Right atrium auricular region (tissue), 2 donors: ENCODE results near the gene ANKRD6. TPM values are rescaled to one million over a fixed set of nuclear protein-coding genes. Genes with fewer than 3 reads are reported as not detected.

Experiments used
- DNase-seq: peaks from one replicate; pipeline ENCODE4 v3.0.0-alpha.2; 2019; ENCODE audit warnings: low spot score
- H3K27ac ChIP-seq, 2 donors: fragments of 200-600 bp; sonication (generic); 1 replicate in 1 of 2; 2 replicates in 1 of 2; pipeline ENCODE4 v1.5.1; 2016 to 2019
- H3K27me3 ChIP-seq, 2 donors: fragments of 200-600 bp; sonication (generic); one replicate each; pipeline versions ENCODE4 v1.5.1 to v1.6.0; 2017 to 2019
- H3K36me3 ChIP-seq: fragments of 200-600 bp; sonication (generic); one replicate; pipeline ENCODE4 v1.5.1; 2016
- H3K4me1 ChIP-seq, 2 donors: fragments of 200-600 bp; sonication (generic); one replicate each; pipeline versions ENCODE4 v1.5.1 to v1.6.0; 2017 to 2019
- H3K4me3 ChIP-seq, 2 donors: fragments of 200-600 bp; sonication (generic); 1 replicate in 1 of 2; 2 replicates in 1 of 2; pipeline ENCODE4 v1.5.1; 2017 to 2019; ENCODE audit warnings: mild to moderate bottlenecking in 1 of 2, moderate library complexity in 1 of 2
- H3K9me3 ChIP-seq, 2 donors: fragments of 200-600 bp; sonication (generic); one replicate each; pipeline ENCODE4 v1.5.1; 2019
- CTCF ChIP-seq, 2 donors: fragments of 200-600 bp; sonication (generic); IDR thresholded peaks; one replicate each; pipeline ENCODE4 v1.5.1; 2019; ENCODE audit warnings: antibody characterized with exemption in 2 of 2
- total RNA-seq, 2 donors: library from RNA; depleted of rRNA; stranded (reverse); fragments of >200 nt; gene quantifications; one replicate each; pipeline ENCODE4 v1.1.0, GENCODE V29; 2016

The ANKRD6 gene
- total RNA-seq, 2 donors from 2014 or later: 9.2 to 12.3 TPM

GRCh38 chr6:89564752-89565427, 131.9 kb downstream of the ANKRD6 start:
- Histone ChIP-seq H3K27me3 (no peaks in the 10 kb centered on the region), H3K4me3 (no peak overlapping the region), H3K9me3 (no peaks in the 10 kb centered on the region), H3K27ac (peak overlapping the region in 1 of 2 donors; percentile 41), H3K36me3 (no peaks in the 10 kb centered on the region), H3K4me1 (peaks cover 0 to 22% of the 10 kb centered on the region in 2 donors)
- no peak for TF ChIP-seq CTCF (IDR thresholded peaks at IDR 0.05)
- no peak for DNase-seq

GRCh38 chr6:89566008-89566800, 133.3 kb downstream of the ANKRD6 start:
- H3K9me3 ChIP-seq: no peaks in the 10 kb centered on the region
- peaks cover 0 to 22% of the 10 kb centered on the region in 2 donors for H3K4me1 ChIP-seq
- no peaks in the 10 kb centered on the region for H3K36me3 ChIP-seq
- TF ChIP-seq CTCF (IDR thresholded peaks at IDR 0.05): no peak
- DNase-seq: no peak
- H3K4me3 ChIP-seq: no peak overlapping the region
- no peaks in the 10 kb centered on the region for H3K27me3 ChIP-seq
- no peak overlapping the region for H3K27ac ChIP-seq

- no peak for DNase-seq
- Histone ChIP-seq H3K4me1 (peaks cover 0 to 22% of the 10 kb centered on the region in 2 donors), H3K4me3 (no peak overlapping the region), H3K27ac (no peak overlapping the region), H3K9me3 (no peaks in the 10 kb centered on the region), H3K36me3 (no peaks in the 10 kb centered on the region), H3K27me3 (no peaks in the 10 kb centered on the region)
- no peak for TF ChIP-seq CTCF (IDR thresholded peaks at IDR 0.05)
These were observed 134.1 kb downstream of the ANKRD6 start for GRCh38 chr6:89566930-89567629.

- Histone ChIP-seq H3K9me3 (no peaks in the 10 kb centered on the region), H3K4me3 (no peak overlapping the region), H3K4me1 (peaks cover 0 to 22% of the 10 kb centered on the region in 2 donors), H3K36me3 (no peaks in the 10 kb centered on the region), H3K27me3 (no peaks in the 10 kb centered on the region), H3K27ac (no peak overlapping the region)
- DNase-seq: no peak
- TF ChIP-seq CTCF (IDR thresholded peaks at IDR 0.05): no peak
These were observed 134.9 kb downstream of the ANKRD6 start for GRCh38 chr6:89567630-89568390.

- no peaks in the 10 kb centered on the region for H3K9me3 ChIP-seq
- no peaks in the 10 kb centered on the region for H3K36me3 ChIP-seq
- H3K27ac ChIP-seq: no peak overlapping the region
- no peaks in the 10 kb centered on the region for H3K4me1 ChIP-seq
- no peak overlapping the region for H3K4me3 ChIP-seq
- TF ChIP-seq CTCF (IDR thresholded peaks at IDR 0.05): no peak
- H3K27me3 ChIP-seq: no peaks in the 10 kb centered on the region
- DNase-seq: no peak
These were observed 142.1 kb downstream of the ANKRD6 start for GRCh38 chr6:89574910-89575561.
